HEK293T (cell line): ENCODE results near the gene TUBA4A.
A peak's percentile ranks its signal among the peaks of the same experiment; 100 is the strongest.

Source experiments
- CTCF ChIA-PET: fragments of 350-600 bp; formaldehyde crosslinking; extraction: SDS; loops from one replicate; lab custom pipeline; 2021; ENCODE audit warnings: antibody characterized with exemption, inconsistent platforms; lab: Yijun Ruan, JAX
- POLR2A ChIA-PET: fragments of 350-600 bp; formaldehyde crosslinking; extraction: SDS; loops from one replicate; lab custom pipeline; 2020; ENCODE audit warnings: antibody characterized with exemption, inconsistent platforms; lab: Yijun Ruan, JAX
- DNase-seq: peaks from one replicate; pipeline ENCODE4 v3.0.0; 2012; ENCODE audit warnings: mixed read lengths; ENCODE audit errors: extremely low spot score
- ARNT ChIP-seq: fragments of 450-650 bp; IDR thresholded peaks from 2 replicates; pipeline ENCODE4 v1.6.1; 2017; ENCODE audit warnings: mild to moderate bottlenecking
- BHLHE40 ChIP-seq: fragments of 450-650 bp; IDR thresholded peaks from 2 replicates; pipeline ENCODE4 v1.6.1; 2016; ENCODE audit warnings: mild to moderate bottlenecking, moderate library complexity, borderline replicate concordance
- CTBP1 ChIP-seq: fragments of 450-650 bp; IDR thresholded peaks from 2 replicates; pipeline ENCODE4 v1.6.1; 2016; ENCODE audit warnings: borderline replicate concordance
- ELF4 ChIP-seq: fragments of 450-650 bp; IDR thresholded peaks from 2 replicates; pipeline ENCODE4 v1.6.1; 2017; ENCODE audit warnings: antibody characterized with exemption
- FOXA1 ChIP-seq: fragments of 450-650 bp; IDR thresholded peaks from 2 replicates; pipeline ENCODE4 v1.6.1; 2016; ENCODE audit warnings: mild to moderate bottlenecking
- FOXK2 ChIP-seq: fragments of 450-650 bp; IDR thresholded peaks from 2 replicates; pipeline ENCODE4 v1.6.1; 2016; ENCODE audit warnings: mild to moderate bottlenecking
- FOXM1 ChIP-seq: fragments of 450-650 bp; IDR thresholded peaks from 2 replicates; pipeline ENCODE4 v1.6.1; 2017; ENCODE audit warnings: mild to moderate bottlenecking, borderline replicate concordance
- HDGF ChIP-seq: fragments of 450-650 bp; IDR thresholded peaks from 2 replicates; pipeline ENCODE4 v1.6.1; 2017; ENCODE audit warnings: antibody characterized with exemption, borderline replicate concordance
- L3MBTL2 ChIP-seq: fragments of 450-650 bp; conservative IDR thresholded peaks from 2 replicates; pipeline ENCODE4 v1.6.1; 2016; ENCODE audit warnings: mild to moderate bottlenecking
- LEF1 ChIP-seq: fragments of 450-650 bp; IDR thresholded peaks from 2 replicates; pipeline ENCODE4 v1.6.1; 2017; ENCODE audit warnings: mild to moderate bottlenecking, borderline replicate concordance
- NFRKB ChIP-seq: fragments of 450-650 bp; IDR thresholded peaks from 2 replicates; pipeline ENCODE4 v1.6.1; 2016; ENCODE audit warnings: mild to moderate bottlenecking, moderate library complexity
- SP1 ChIP-seq: fragments of 450-650 bp; IDR thresholded peaks from 2 replicates; pipeline ENCODE4 v1.6.1; 2017
- SUZ12 ChIP-seq: fragments of 450-650 bp; IDR thresholded peaks from 2 replicates; pipeline ENCODE4 v1.6.1; 2016; ENCODE audit warnings: mild to moderate bottlenecking
- TARDBP ChIP-seq: fragments of 450-650 bp; IDR thresholded peaks from 2 replicates; pipeline ENCODE4 v1.6.1; 2016
- ZNF384 ChIP-seq: fragments of 450-650 bp; IDR thresholded peaks from 2 replicates; pipeline ENCODE4 v1.6.1; 2016
- TF ChIP-seq, protein P1 (sequence below): fragments of 450-650 bp; IDR thresholded peaks from 2 replicates; pipeline ENCODE4 v1.6.1; 2016

TUBA4A gene

GRCh38 chr2:219248845-219249202, 4.9 kb downstream of the TUBA4A start:
- DNase-seq = no peak
- POLR2A ChIA-PET = interaction anchor here (0.9 to 2.6 kb wide), 7 partner anchors 15 to 46 kb away, joined by 3 to 7 read pairs (median 4); partner anchors contain the start of genes ANKZF1, ATG9A, DNAJB2 and ZFAND2B
- TF ChIP-seq FOXM1 (no peak), TARDBP (no peak), SP1 (no peak), ELF4 (no peak)
- CTCF ChIA-PET = interaction anchor here (1.0 to 1.4 kb wide), 2 partner anchors 46 to 73 kb away, joined by 3 to 5 read pairs; no protein-coding TSS in a partner anchor

DNA sequence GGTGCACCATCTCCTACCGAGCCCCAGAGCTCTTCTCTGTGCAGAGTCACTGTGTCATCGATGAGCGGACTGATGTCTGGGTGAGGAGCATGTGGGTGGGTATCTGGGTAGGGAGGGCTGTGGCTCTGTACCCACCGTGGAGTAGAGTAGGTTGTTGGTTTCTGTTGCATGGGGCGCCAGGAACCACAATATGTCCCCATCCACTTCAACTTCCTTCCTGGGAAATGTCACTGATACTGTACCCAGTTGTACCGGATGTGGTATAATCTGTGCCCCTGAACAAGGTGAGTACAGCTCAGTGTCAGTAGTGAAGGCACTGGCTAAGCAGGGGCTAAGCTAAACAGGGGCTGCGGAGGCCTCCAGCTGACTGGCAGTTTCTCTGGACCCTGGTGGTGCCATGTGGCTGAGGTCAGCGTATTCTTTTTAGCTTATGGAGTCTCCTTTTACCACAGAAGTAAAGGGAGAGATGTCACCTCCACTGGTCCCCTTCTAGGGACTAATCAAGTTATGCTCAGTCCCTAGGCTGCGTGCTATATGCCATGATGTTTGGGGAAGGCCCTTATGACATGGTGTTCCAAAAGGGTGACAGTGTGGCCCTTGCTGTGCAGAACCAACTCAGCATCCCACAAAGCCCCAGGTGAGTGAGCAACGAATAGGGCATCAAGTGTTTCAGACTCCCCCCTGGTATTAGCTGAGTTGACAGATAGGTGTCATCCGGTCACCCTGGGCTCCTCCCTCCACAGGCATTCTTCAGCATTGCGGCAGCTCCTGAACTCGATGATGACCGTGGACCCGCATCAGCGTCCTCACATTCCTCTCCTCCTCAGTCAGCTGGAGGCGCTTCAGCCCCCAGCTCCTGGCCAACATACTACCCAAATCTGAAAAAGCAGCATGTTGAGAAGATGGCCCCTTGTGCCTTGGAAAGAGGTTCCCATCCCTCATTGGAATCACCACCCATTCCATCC, 5.8 kb downstream of the TUBA4A start:
- ChIA-PET POLR2A (interaction anchor here (0.9 to 2.6 kb wide), 3 partner anchors 14 to 31 kb away, joined by 3 to 7 read pairs (median 3); partner anchors contain the start of gene DNAJB2), CTCF (interaction anchor here (1.0 kb wide), 1 partner anchor 72 kb away, joined by 3 read pairs; no protein-coding TSS in a partner anchor)
- TF ChIP-seq FOXM1 = no peak
- TF ChIP-seq NFRKB = no peak
- TF ChIP-seq HDGF = no peak
- TF ChIP-seq ZNF384 = no peak
- TF ChIP-seq ELF4 = no peak
- TF ChIP-seq ARNT = no peak
- TF ChIP-seq FOXA1 = no peak
- TF ChIP-seq BHLHE40 = no peak
- no peak for TF ChIP-seq TARDBP
- no peak for TF ChIP-seq L3MBTL2
- TF ChIP-seq, protein P1, sequence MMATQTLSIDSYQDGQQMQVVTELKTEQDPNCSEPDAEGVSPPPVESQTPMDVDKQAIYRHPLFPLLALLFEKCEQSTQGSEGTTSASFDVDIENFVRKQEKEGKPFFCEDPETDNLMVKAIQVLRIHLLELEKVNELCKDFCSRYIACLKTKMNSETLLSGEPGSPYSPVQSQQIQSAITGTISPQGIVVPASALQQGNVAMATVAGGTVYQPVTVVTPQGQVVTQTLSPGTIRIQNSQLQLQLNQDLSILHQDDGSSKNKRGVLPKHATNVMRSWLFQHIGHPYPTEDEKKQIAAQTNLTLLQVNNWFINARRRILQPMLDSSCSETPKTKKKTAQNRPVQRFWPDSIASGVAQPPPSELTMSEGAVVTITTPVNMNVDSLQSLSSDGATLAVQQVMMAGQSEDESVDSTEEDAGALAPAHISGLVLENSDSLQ = no peak
- TF ChIP-seq CTBP1 = no peak
- no peak for TF ChIP-seq FOXK2
- no peak for TF ChIP-seq SP1
- no peak for TF ChIP-seq SUZ12
- TF ChIP-seq LEF1 = no peak
- DNase-seq = no peak

- DNase-seq = no peak
- ChIA-PET CTCF (no interaction called here), POLR2A (interaction anchor here (1.7 to 2.9 kb wide), 7 partner anchors 9 to 40 kb away, joined by 7 to 28 read pairs (median 13); partner anchors contain the start of genes ABCB6, ANKZF1, ATG9A and DNAJB2)
- TF ChIP-seq FOXA1 (no peak), FOXM1 (no peak), SP1 (no peak), TARDBP (no peak), FOXK2 (no peak), ARNT (no peak), ELF4 (no peak)
- TF ChIP-seq, protein P1 = no peak
Measured at GRCh38 chr2:219246559-219246958, 7.2 kb downstream of the TUBA4A start.

DNA sequence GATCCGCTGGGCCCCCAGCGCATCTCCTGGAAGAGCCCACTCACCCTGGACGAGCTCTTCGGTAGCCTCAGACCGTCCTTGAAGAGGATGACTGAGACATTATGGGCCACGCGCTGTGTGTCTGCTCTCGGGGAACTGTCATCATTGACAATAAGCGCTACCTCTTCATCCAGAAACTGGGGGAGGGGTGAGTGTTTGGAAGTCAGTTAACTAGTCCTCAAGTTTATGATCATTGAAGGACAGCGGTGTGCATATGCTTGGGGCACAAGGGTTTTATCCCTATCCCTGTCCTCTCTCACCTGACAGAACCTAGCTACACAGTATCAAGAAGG, 7.9 kb downstream of the TUBA4A start:
- no peak for DNase-seq
- TF ChIP-seq, protein P1 = no peak
- TF ChIP-seq LEF1 (no peak), NFRKB (no peak), BHLHE40 (no peak)
- POLR2A ChIA-PET = interaction anchor here (1.7 to 2.9 kb wide), 10 partner anchors 9 to 69 kb away, joined by 7 to 28 read pairs (median 11); partner anchors contain the start of genes ABCB6, ANKZF1, ATG9A and CNPPD1
- CTCF ChIA-PET = interaction anchor here (0.7 to 1.9 kb wide), 3 partner anchors 9 to 32 kb away, joined by 3 to 7 read pairs (median 3); no protein-coding TSS in a partner anchor

DNA sequence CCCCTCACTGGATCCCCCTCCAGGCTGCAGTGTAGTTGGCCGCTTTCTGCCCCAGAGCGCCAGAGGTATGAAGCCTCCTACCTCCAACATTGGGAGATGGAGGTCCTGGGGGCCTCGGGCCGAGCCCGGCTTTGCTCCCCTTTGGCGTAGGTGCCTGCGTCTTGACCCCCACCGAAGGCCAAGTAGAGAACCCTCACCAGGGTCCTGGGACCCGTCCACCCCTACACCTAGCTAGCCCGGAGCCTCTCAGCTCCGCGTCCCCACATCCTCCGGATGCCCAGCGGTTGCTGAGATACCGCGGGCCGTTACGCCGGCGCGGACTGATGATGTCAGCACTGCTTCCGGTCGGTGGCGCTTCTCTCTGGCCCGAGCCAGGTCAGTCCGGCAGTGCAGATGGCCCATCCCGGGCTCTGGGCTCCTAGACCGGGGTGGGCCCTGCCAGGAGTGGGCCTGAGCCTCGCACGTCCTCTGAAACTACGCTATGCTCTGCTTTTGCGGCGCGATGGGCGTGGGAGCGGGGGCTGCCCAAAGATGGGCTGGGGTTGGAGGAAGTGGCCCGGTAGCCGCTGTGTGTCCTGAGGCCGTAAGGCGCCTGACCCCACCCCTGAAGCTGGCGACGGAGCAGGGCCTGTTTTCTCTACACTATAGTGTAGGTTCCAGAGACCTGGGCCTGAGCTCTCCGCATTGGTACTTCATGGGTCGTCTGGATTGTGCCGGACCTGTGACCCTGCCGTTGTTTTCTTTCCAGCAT, 8.4 kb downstream of the TUBA4A start, which contains the start of the genes GLB1L and STK16:
GLB1L (minus strand) TSS at position 297 of the 751 bp plus-strand sequence. CDS start 1,871 bp downstream, outside the sequence.
STK16 (plus strand) TSS at position 332 of the 751 bp plus-strand sequence. CDS start 521 bp downstream, outside the sequence.
- TF ChIP-seq ELF4 (peak; percentile 61; the same call in 1 of the 2 replicates), CTBP1 (no peak)
- peak; percentile 96 for DNase-seq
- ChIA-PET CTCF (interaction anchor here (0.7 to 1.9 kb wide), 5 partner anchors 9 to 193 kb away, joined by 3 to 7 read pairs (median 3); no protein-coding TSS in a partner anchor), POLR2A (interaction anchor here (0.7 to 2.9 kb wide), 22 partner anchors 10 to 336 kb away, joined by 3 to 28 read pairs (median 8); partner anchors contain the start of genes ABCB6, ANKZF1, ATG9A and CNPPD1)
